Ishikawa (cell line): Measurements from ENCODE around the gene FRMPD4.

Source experiments
- CEBPB ChIP-seq: IDR thresholded peaks from 2 replicates; pipeline ENCODE4 v1.6.1; 2012
- CREB1 ChIP-seq: IDR thresholded peaks from 2 replicates; pipeline ENCODE4 v1.6.1; 2012; ENCODE audit warnings: low read depth
- EGR1 ChIP-seq: IDR thresholded peaks from 2 replicates; pipeline ENCODE4 v1.6.1; 2012
- EP300 ChIP-seq: IDR thresholded peaks from 2 replicates; pipeline ENCODE4 v1.6.1; 2012; ENCODE audit warnings: borderline replicate concordance
- FOXM1 ChIP-seq: IDR thresholded peaks from 2 replicates; pipeline ENCODE4 v1.6.1; 2012; ENCODE audit warnings: low read depth, borderline replicate concordance
- MAX ChIP-seq: IDR thresholded peaks from 2 replicates; pipeline ENCODE4 v1.6.1; 2012
- NFIC ChIP-seq: IDR thresholded peaks from 2 replicates; pipeline ENCODE4 v1.6.1; 2012
- RAD21 ChIP-seq: IDR thresholded peaks from 2 replicates; pipeline ENCODE4 v1.6.1; 2012; ENCODE audit warnings: low read depth
- REST ChIP-seq: IDR thresholded peaks from 2 replicates; pipeline ENCODE4 v1.6.1; 2012; ENCODE audit warnings: low read depth, mild to moderate bottlenecking
- TAF1 ChIP-seq: IDR thresholded peaks from 2 replicates; pipeline ENCODE4 v1.6.1; 2012; ENCODE audit warnings: low read depth, mild to moderate bottlenecking
- TCF12 ChIP-seq: IDR thresholded peaks from 2 replicates; pipeline ENCODE4 v1.6.1; 2012; ENCODE audit warnings: low read depth
- TEAD4 ChIP-seq: IDR thresholded peaks from 2 replicates; pipeline ENCODE4 v1.6.1; 2012
- USF1 ChIP-seq: IDR thresholded peaks from 2 replicates; pipeline ENCODE4 v1.6.1; 2012
- YY1 ChIP-seq: IDR thresholded peaks from 2 replicates; pipeline ENCODE4 v1.6.1; 2012; ENCODE audit warnings: low read depth
- ZBTB7A ChIP-seq: IDR thresholded peaks from 2 replicates; pipeline ENCODE4 v1.6.1; 2012; ENCODE audit warnings: low read depth

Gene FRMPD4

GRCh38 chrX:12681047-12681446 is 542.8 kb downstream of the FRMPD4 start:
- TF ChIP-seq FOXM1 (no peak), TEAD4 (no peak), CEBPB (no peak), EGR1 (no peak), MAX (no peak)

- TF ChIP-seq FOXM1 = no peak
- no peak for TF ChIP-seq RAD21
- TF ChIP-seq CREB1 = no peak
- TF ChIP-seq YY1 = no peak
- no peak for TF ChIP-seq EP300
- TF ChIP-seq USF1 = no peak
- TF ChIP-seq TEAD4 = no peak
- TF ChIP-seq ZBTB7A = no peak
- TF ChIP-seq CEBPB = no peak
- no peak for TF ChIP-seq TCF12
- no peak for TF ChIP-seq NFIC
- no peak for TF ChIP-seq REST
- TF ChIP-seq EGR1 = no peak
- TF ChIP-seq MAX = no peak
- TF ChIP-seq TAF1 = no peak
Measured at GRCh38 chrX:12685541-12685940, 547.3 kb downstream of the FRMPD4 start.

- no peak for TF ChIP-seq CREB1
- TF ChIP-seq CEBPB = no peak
- TF ChIP-seq NFIC = no peak
- no peak for TF ChIP-seq YY1
- TF ChIP-seq EP300 = no peak
- no peak for TF ChIP-seq ZBTB7A
- TF ChIP-seq MAX = no peak
- TF ChIP-seq TAF1 = no peak
- no peak for TF ChIP-seq RAD21
- no peak for TF ChIP-seq TCF12
- no peak for TF ChIP-seq EGR1
- TF ChIP-seq USF1 = no peak
- TF ChIP-seq TEAD4 = no peak
- no peak for TF ChIP-seq REST
- TF ChIP-seq FOXM1 = no peak
Measured at GRCh38 chrX:12686331-12686730, 548.1 kb downstream of the FRMPD4 start.

- TF ChIP-seq USF1 = no peak
- TF ChIP-seq RAD21 = no peak
- TF ChIP-seq TCF12 = no peak
- no peak for TF ChIP-seq CREB1
- no peak for TF ChIP-seq YY1
- no peak for TF ChIP-seq TEAD4
Measured at GRCh38 chrX:12690646-12691045, 552.4 kb downstream of the FRMPD4 start.

GRCh38 chrX:12693754-12694153 is 555.5 kb downstream of the FRMPD4 start:
- TF ChIP-seq FOXM1 (no peak), CREB1 (no peak), YY1 (no peak), CEBPB (no peak)

- TF ChIP-seq YY1 (no peak), EP300 (no peak), ZBTB7A (no peak), FOXM1 (no peak), CEBPB (no peak), TAF1 (no peak), REST (no peak), TCF12 (no peak), MAX (no peak), CREB1 (no peak), EGR1 (no peak), USF1 (no peak), TEAD4 (no peak)
Measured at GRCh38 chrX:12700745-12701144, 562.5 kb downstream of the FRMPD4 start.
